HEK293T (cell line): ENCODE measurements around the gene BLVRB.

ENCODE experiments used
- CTCF ChIA-PET: fragments of 350-600 bp; formaldehyde crosslinking; extraction: SDS; loops from one replicate; lab custom pipeline; 2021; ENCODE audit warnings: antibody characterized with exemption, inconsistent platforms; lab: Yijun Ruan, JAX
- POLR2A ChIA-PET: fragments of 350-600 bp; formaldehyde crosslinking; extraction: SDS; loops from one replicate; lab custom pipeline; 2020; ENCODE audit warnings: antibody characterized with exemption, inconsistent platforms; lab: Yijun Ruan, JAX
- DNase-seq: peaks from one replicate; pipeline ENCODE4 v3.0.0; 2012; ENCODE audit warnings: mixed read lengths; ENCODE audit errors: extremely low spot score
- ARNT ChIP-seq: fragments of 450-650 bp; IDR thresholded peaks from 2 replicates; pipeline ENCODE4 v1.6.1; 2017; ENCODE audit warnings: mild to moderate bottlenecking
- BHLHE40 ChIP-seq: fragments of 450-650 bp; IDR thresholded peaks from 2 replicates; pipeline ENCODE4 v1.6.1; 2016; ENCODE audit warnings: mild to moderate bottlenecking, moderate library complexity, borderline replicate concordance
- CTBP1 ChIP-seq: fragments of 450-650 bp; IDR thresholded peaks from 2 replicates; pipeline ENCODE4 v1.6.1; 2016; ENCODE audit warnings: borderline replicate concordance
- ELF4 ChIP-seq: fragments of 450-650 bp; IDR thresholded peaks from 2 replicates; pipeline ENCODE4 v1.6.1; 2017; ENCODE audit warnings: antibody characterized with exemption
- FOXA1 ChIP-seq: fragments of 450-650 bp; IDR thresholded peaks from 2 replicates; pipeline ENCODE4 v1.6.1; 2016; ENCODE audit warnings: mild to moderate bottlenecking
- FOXK2 ChIP-seq: fragments of 450-650 bp; IDR thresholded peaks from 2 replicates; pipeline ENCODE4 v1.6.1; 2016; ENCODE audit warnings: mild to moderate bottlenecking
- FOXM1 ChIP-seq: fragments of 450-650 bp; IDR thresholded peaks from 2 replicates; pipeline ENCODE4 v1.6.1; 2017; ENCODE audit warnings: mild to moderate bottlenecking, borderline replicate concordance
- HDGF ChIP-seq: fragments of 450-650 bp; IDR thresholded peaks from 2 replicates; pipeline ENCODE4 v1.6.1; 2017; ENCODE audit warnings: antibody characterized with exemption, borderline replicate concordance
- L3MBTL2 ChIP-seq: fragments of 450-650 bp; conservative IDR thresholded peaks from 2 replicates; pipeline ENCODE4 v1.6.1; 2016; ENCODE audit warnings: mild to moderate bottlenecking
- LEF1 ChIP-seq: fragments of 450-650 bp; IDR thresholded peaks from 2 replicates; pipeline ENCODE4 v1.6.1; 2017; ENCODE audit warnings: mild to moderate bottlenecking, borderline replicate concordance
- NFRKB ChIP-seq: fragments of 450-650 bp; IDR thresholded peaks from 2 replicates; pipeline ENCODE4 v1.6.1; 2016; ENCODE audit warnings: mild to moderate bottlenecking, moderate library complexity
- SP1 ChIP-seq: fragments of 450-650 bp; IDR thresholded peaks from 2 replicates; pipeline ENCODE4 v1.6.1; 2017
- SUZ12 ChIP-seq: fragments of 450-650 bp; IDR thresholded peaks from 2 replicates; pipeline ENCODE4 v1.6.1; 2016; ENCODE audit warnings: mild to moderate bottlenecking
- TARDBP ChIP-seq: fragments of 450-650 bp; IDR thresholded peaks from 2 replicates; pipeline ENCODE4 v1.6.1; 2016
- ZNF384 ChIP-seq: fragments of 450-650 bp; IDR thresholded peaks from 2 replicates; pipeline ENCODE4 v1.6.1; 2016
- TF ChIP-seq, protein P1 (sequence below): fragments of 450-650 bp; IDR thresholded peaks from 2 replicates; pipeline ENCODE4 v1.6.1; 2016

The BLVRB gene

GRCh38 chr19:40511487-40511886 lies 45.9 kb upstream of the BLVRB start:
- no peak for DNase-seq
- POLR2A ChIA-PET, result no interaction called here
- CTCF ChIA-PET, result interaction anchor here (0.7 kb wide), 1 partner anchor 11 kb away, joined by 5 read pairs; no protein-coding TSS in a partner anchor
- TF ChIP-seq, protein P1, sequence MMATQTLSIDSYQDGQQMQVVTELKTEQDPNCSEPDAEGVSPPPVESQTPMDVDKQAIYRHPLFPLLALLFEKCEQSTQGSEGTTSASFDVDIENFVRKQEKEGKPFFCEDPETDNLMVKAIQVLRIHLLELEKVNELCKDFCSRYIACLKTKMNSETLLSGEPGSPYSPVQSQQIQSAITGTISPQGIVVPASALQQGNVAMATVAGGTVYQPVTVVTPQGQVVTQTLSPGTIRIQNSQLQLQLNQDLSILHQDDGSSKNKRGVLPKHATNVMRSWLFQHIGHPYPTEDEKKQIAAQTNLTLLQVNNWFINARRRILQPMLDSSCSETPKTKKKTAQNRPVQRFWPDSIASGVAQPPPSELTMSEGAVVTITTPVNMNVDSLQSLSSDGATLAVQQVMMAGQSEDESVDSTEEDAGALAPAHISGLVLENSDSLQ, result no peak
- no peak for TF ChIP-seq ELF4
- no peak for TF ChIP-seq LEF1
- TF ChIP-seq SUZ12, result no peak
- TF ChIP-seq SP1, result no peak
- TF ChIP-seq BHLHE40, result no peak
- TF ChIP-seq FOXK2, result no peak
- no peak for TF ChIP-seq FOXA1
- no peak for TF ChIP-seq L3MBTL2
- TF ChIP-seq FOXM1, result no peak
- no peak for TF ChIP-seq ZNF384
- TF ChIP-seq ARNT, result no peak
- no peak for TF ChIP-seq TARDBP
- no peak for TF ChIP-seq CTBP1

GRCh38 chr19:40510526-40511115 lies 45.1 kb upstream of the BLVRB start:
- CTCF ChIA-PET, result interaction anchor here (0.5 kb wide), 1 partner anchor 22 kb away, joined by 3 read pairs; no protein-coding TSS in a partner anchor
- TF ChIP-seq, protein P1, result no peak
- no peak for TF ChIP-seq FOXM1
- no peak for TF ChIP-seq NFRKB
- TF ChIP-seq BHLHE40, result no peak
- no peak for TF ChIP-seq HDGF
- no peak for TF ChIP-seq ZNF384
- no peak for TF ChIP-seq FOXA1
- no peak for TF ChIP-seq LEF1
- POLR2A ChIA-PET, result no interaction called here
- no peak for DNase-seq

DNA sequence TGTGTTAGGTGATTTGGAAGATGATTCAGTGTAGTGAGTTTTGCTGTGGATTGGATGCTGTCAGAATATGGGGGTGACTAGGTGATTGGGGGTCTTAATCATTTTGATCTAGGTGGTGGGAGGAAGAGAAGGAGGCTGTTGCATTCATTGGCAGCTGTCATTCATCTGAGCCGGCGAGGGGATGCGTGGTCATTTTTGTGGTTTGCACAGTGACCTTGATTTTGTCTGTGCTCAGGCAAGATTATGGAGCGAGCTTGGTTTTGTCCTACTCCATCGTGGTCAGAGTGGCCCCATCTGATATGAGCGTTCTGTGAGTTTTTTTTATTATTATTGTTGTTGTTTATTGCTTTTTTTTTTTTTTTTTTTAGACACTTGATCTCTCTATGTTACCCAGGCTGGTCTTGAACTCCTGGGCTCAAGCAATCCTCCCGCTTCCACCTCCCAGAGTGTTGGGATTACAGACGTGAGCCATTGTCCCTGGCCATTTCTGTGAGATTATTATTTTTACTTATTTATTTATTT lies 43.3 kb upstream of the BLVRB start:
- POLR2A ChIA-PET, result no interaction called here
- no peak for DNase-seq
- no peak for TF ChIP-seq L3MBTL2
- no peak for TF ChIP-seq FOXA1
- TF ChIP-seq LEF1, result no peak
- TF ChIP-seq BHLHE40, result no peak
- CTCF ChIA-PET, result interaction anchor here (1.4 kb wide), 1 partner anchor 45 kb away, joined by 3 read pairs; no protein-coding TSS in a partner anchor

GRCh38 chr19:40507892-40508291 lies 42.3 kb upstream of the BLVRB start:
- ChIA-PET CTCF (interaction anchor here (1.4 kb wide), 1 partner anchor 44 kb away, joined by 3 read pairs; no protein-coding TSS in a partner anchor), POLR2A (no interaction called here)
- DNase-seq, result no peak
- no peak for TF ChIP-seq L3MBTL2
- TF ChIP-seq, protein P1, result peak; percentile 34; the same call in 1 of the 2 replicates
- TF ChIP-seq FOXM1, result no peak

DNA sequence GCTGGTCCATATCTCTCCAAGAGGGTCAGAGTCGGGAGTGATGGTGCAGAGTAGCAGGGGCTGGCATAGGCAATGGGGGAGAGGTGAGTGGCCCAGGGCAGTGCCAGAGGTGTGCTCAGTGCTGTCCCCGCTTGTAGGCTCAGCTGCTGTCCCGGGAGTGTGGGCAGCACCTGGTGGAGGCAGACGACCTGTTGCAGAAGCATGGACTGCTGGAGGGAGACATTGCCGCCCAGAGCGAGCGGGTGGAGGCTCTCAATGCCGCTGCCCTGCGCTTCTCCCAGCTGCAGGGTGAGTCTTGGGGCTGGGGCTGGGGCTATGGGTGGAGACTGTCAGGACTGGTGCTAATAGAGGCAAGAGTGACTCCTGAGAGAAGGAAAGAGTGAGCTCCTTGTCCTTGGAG lies 40.6 kb upstream of the BLVRB start:
- TF ChIP-seq LEF1 (no peak), ZNF384 (no peak), ARNT (no peak), FOXK2 (no peak), FOXM1 (no peak), SUZ12 (no peak), NFRKB (no peak), SP1 (no peak), L3MBTL2 (no peak), HDGF (no peak), FOXA1 (no peak), CTBP1 (no peak), BHLHE40 (no peak), ELF4 (no peak), TARDBP (no peak)
- TF ChIP-seq, protein P1, result no peak
- CTCF ChIA-PET, result no interaction called here
- DNase-seq, result no peak
- POLR2A ChIA-PET, result no interaction called here

- POLR2A ChIA-PET, result no interaction called here
- CTCF ChIA-PET, result no interaction called here
- no peak for DNase-seq
- TF ChIP-seq FOXK2 (no peak), TARDBP (no peak), L3MBTL2 (no peak), SUZ12 (no peak), FOXA1 (no peak), CTBP1 (no peak), NFRKB (no peak), FOXM1 (no peak)
- TF ChIP-seq, protein P1, result no peak
Measured at GRCh38 chr19:40503320-40503695, 37.8 kb upstream of the BLVRB start.
